Gastroesophageal sphincter (tissue), 4 donors: ENCODE results near the gene ATF6. TPM values are rescaled to one million over a fixed set of nuclear protein-coding genes. Genes with fewer than 3 reads are reported as not detected.
A peak's percentile ranks its signal among the peaks of the same experiment; 100 is the strongest.

Source experiments
- ATAC-seq: fragments of 150-250 bp; one replicate; pipeline ENCODE4 v1.9.1; 2016; ENCODE audit warnings: mild to moderate bottlenecking, moderate library complexity
- H3K27ac ChIP-seq, 4 donors: fragments of 200-600 bp; sonication (generic) in 3 of 4; 1 replicate in 3 of 4; 2 replicates in 1 of 4; pipeline ENCODE4 v1.5.1; 2016 to 2019
- H3K27me3 ChIP-seq: fragments of 200-600 bp; sonication (generic); one replicate; pipeline ENCODE4 v1.5.1; 2019
- H3K36me3 ChIP-seq, 2 donors: fragments of 200-600 bp; sonication (generic); one replicate each; pipeline ENCODE4 v1.5.1; 2019; ENCODE audit warnings: control low read depth in 1 of 2
- H3K4me1 ChIP-seq, 3 donors: fragments of 200-600 bp; sonication (generic); 1 replicate in 2 of 3; 2 replicates in 1 of 3; pipeline ENCODE4 v1.5.1; 2016 to 2019; ENCODE audit warnings: control low read depth in 2 of 3
- H3K4me3 ChIP-seq, 2 donors: fragments of 200-600 bp; sonication (generic); one replicate each; pipeline ENCODE4 v1.5.1; 2019; ENCODE audit warnings: mild to moderate bottlenecking in 1 of 2, moderate library complexity in 1 of 2
- H3K9me3 ChIP-seq, 3 donors: fragments of 200-600 bp; sonication (generic); one replicate each; pipeline ENCODE4 v1.5.1; 2017 to 2019; ENCODE audit warnings: control low read depth in 2 of 3
- CTCF ChIP-seq, 4 experiments: fragments of 200-600 bp in 2 of 4; fragments of 450-650 bp in 2 of 4; sonication (generic) in 1 of 4; IDR thresholded peaks; one replicate each; pipeline ENCODE4 v1.5.1; 2017 to 2019; ENCODE audit warnings: antibody characterized with exemption in 4 of 4, mild to moderate bottlenecking in 2 of 4, moderate library complexity in 2 of 4
- EP300 ChIP-seq: sonication (generic); formaldehyde crosslinking; IDR thresholded peaks from one replicate; pipeline ENCODE4 v1.6.1; 2017; ENCODE audit warnings: antibody characterized with exemption, mild to moderate bottlenecking
- POLR2A ChIP-seq, 2 donors: fragments of 450-650 bp; IDR thresholded peaks; one replicate each; pipeline ENCODE4 v1.6.1; 2017; ENCODE audit warnings: antibody characterized with exemption in 2 of 2, mild to moderate bottlenecking in 2 of 2, moderate library complexity in 1 of 2
- POLR2AphosphoS5 ChIP-seq: sonication (generic); formaldehyde crosslinking; IDR thresholded peaks from one replicate; pipeline ENCODE4 v1.6.1; 2017; ENCODE audit warnings: antibody characterized with exemption
- WGBS, 2 donors: methylation state at CpG; one replicate each; pipeline ENCODE4 v1.1.5; 2018; ENCODE audit warnings: low coverage in 1 of 2; 5-methylcytosine and 5-hydroxymethylcytosine counted together
- total RNA-seq, 4 donors: library from RNA; depleted of rRNA; stranded (reverse); fragments of >200 nt; gene quantifications; one replicate each; pipeline ENCODE4 v1.1.0, GENCODE V29; 2016

Gene ATF6
- total RNA-seq, 4 donors from 2014 or later = 28.6 to 32.4 (median 29.7) TPM

DNA sequence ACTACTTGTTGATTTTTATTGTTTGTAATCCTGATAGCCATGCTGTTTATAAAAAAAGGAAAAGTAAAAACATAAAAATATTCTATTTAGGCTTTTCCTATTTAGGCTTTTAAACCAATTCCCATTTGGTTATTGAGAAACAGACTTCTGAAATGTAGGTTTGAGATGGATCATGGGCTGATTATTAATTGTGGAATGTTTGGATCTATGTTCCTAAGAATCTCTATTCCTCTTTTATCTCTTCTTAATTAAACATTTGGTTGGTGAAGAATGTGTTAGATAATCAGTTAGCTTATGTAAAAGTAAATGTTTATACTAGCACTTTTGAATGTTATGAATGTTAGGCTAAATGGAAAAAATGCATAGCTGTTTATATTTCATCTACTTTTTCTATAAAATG lies 97.4 kb downstream of the ATF6 start:
- Histone ChIP-seq H3K9me3 (no peaks in the 10 kb centered on the region), H3K27me3 (no peaks in the 10 kb centered on the region), H3K36me3 (peaks cover 0 to 32% of the 10 kb centered on the region in 2 donors), H3K4me1 (peaks cover 0 to 18% (median 0%) of the 10 kb centered on the region in 3 donors), H3K4me3 (no peak overlapping the region), H3K27ac (no peak overlapping the region)
- no peak for ATAC-seq
- TF ChIP-seq POLR2A (IDR thresholded peaks at IDR 0.05) (no peak), CTCF (IDR thresholded peaks at IDR 0.05) (no peak), POLR2AphosphoS5 (no peak), EP300 (no peak)

DNA sequence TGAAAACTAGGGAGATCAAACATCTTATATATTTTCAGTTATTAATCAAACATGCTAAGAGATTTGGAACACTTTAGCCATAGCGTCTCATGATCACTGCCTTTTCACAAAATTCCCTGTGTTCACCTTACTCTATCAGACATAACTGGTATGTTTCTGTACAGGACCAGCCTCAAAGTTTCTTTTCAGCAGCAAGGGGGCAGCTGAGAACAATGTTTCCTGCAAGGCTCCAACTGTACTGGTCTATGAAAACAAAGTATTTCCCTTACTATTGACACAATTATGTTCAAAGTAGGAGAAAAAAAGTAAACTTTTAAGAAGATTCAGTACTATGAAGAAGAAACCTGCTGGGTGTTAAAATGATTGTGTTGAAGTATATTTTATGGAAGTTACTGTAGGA lies 98.5 kb downstream of the ATF6 start:
- peaks cover 0 to 32% of the 10 kb centered on the region in 2 donors for H3K36me3 ChIP-seq
- no peak overlapping the region for H3K27ac ChIP-seq
- H3K9me3 ChIP-seq = no peaks in the 10 kb centered on the region
- TF ChIP-seq EP300 (no peak), CTCF (IDR thresholded peaks at IDR 0.05) (peak in 3 of 4 experiments; percentile 37 to 52 (median 42))
- peaks cover 0 to 14% (median 0%) of the 10 kb centered on the region in 3 donors for H3K4me1 ChIP-seq
- no peak for ATAC-seq
- 27 to 55% methylated on average over 1 of the region's 1 CpG for WGBS, 2 donors
- no peaks in the 10 kb centered on the region for H3K27me3 ChIP-seq
- H3K4me3 ChIP-seq = no peak overlapping the region

GRCh38 chr1:161866241-161866640 lies 100.1 kb downstream of the ATF6 start:
- TF ChIP-seq POLR2A (IDR thresholded peaks at IDR 0.05) (no peak), EP300 (no peak), CTCF (IDR thresholded peaks at IDR 0.05) (no peak), POLR2AphosphoS5 (no peak)
- Histone ChIP-seq H3K4me1 (peaks cover 0 to 13% (median 0%) of the 10 kb centered on the region in 3 donors), H3K4me3 (no peak overlapping the region), H3K27me3 (no peaks in the 10 kb centered on the region), H3K36me3 (peaks cover 0 to 20% of the 10 kb centered on the region in 2 donors), H3K9me3 (no peaks in the 10 kb centered on the region), H3K27ac (no peak overlapping the region)
- ATAC-seq = no peak
- 62 to 63% methylated on average over 3 of the region's 3 CpGs for WGBS, 2 donors

DNA sequence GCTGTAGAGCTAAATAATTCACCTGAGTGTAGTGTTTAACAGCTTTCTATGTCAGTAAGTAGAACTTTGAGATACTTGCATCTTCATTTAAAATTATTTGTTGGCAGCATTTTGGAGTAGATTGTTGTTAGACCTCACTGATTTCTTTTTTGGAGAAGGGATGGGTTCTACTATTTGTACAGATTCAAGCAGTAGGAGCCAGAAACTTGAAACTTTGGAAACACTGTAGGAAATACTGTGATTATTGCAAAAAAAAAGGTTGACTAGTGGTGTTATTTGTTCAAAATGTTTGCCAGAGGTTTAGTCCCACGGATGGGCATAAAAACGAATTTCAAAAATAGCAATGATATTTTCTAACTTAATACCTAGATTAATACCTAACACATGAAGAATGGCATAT lies 102.7 kb downstream of the ATF6 start:
- no peaks in the 10 kb centered on the region for H3K27me3 ChIP-seq
- no peak overlapping the region for H3K4me3 ChIP-seq
- H3K27ac ChIP-seq = no peak overlapping the region
- TF ChIP-seq POLR2AphosphoS5 (no peak), CTCF (IDR thresholded peaks at IDR 0.05) (no peak), EP300 (no peak)
- H3K9me3 ChIP-seq = no peaks in the 10 kb centered on the region
- no peak for ATAC-seq
- peaks cover 0 to 11% of the 10 kb centered on the region in 2 donors for H3K36me3 ChIP-seq
- 56 to 93% methylated on average over 2 of the region's 2 CpGs for WGBS, 2 donors
- peaks cover 0 to 9% (median 0%) of the 10 kb centered on the region in 3 donors for H3K4me1 ChIP-seq

DNA sequence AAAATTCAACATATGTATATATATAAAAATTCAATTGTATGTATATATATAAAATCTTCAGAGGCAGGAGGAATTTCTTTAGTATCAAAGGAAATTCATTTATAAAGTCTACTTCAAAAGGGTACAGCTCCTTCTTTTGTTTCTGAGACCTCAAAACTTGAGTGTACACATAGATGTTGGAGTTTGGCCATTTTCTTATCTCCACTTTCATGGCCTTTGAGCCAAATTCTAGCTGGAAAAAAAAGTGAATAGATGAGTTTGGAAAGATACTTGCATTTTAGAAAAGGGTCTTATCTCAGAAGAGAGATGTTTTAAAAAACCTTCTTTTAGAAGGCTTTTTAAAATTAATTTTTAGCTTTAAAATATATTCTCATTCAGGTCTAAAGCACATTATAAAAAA lies 103.2 kb downstream of the ATF6 start:
- Histone ChIP-seq H3K4me3 (no peak overlapping the region), H3K9me3 (no peaks in the 10 kb centered on the region), H3K27me3 (no peaks in the 10 kb centered on the region), H3K36me3 (peaks cover 0 to 9% of the 10 kb centered on the region in 2 donors), H3K27ac (no peak overlapping the region), H3K4me1 (peaks cover 0 to 5% (median 0%) of the 10 kb centered on the region in 3 donors)
- TF ChIP-seq POLR2AphosphoS5 (no peak), EP300 (no peak), POLR2A (IDR thresholded peaks at IDR 0.05) (no peak), CTCF (IDR thresholded peaks at IDR 0.05) (no peak)
- no peak for ATAC-seq
